IPS-NIHi7 (cell line): ENCODE data around the gene CACNA1C.

Experiments used
- DNase-seq: peaks from one replicate; pipeline ENCODE4 v3.0.0; 2012; ENCODE audit warnings: mixed read lengths; ENCODE audit errors: extremely low spot score

The CACNA1C gene

GRCh38 chr12:2641207-2641606 is 588.4 kb downstream of the CACNA1C start:
- peak; percentile 77 for DNase-seq

GRCh38 chr12:2641761-2642160 is 589.0 kb downstream of the CACNA1C start:
- DNase-seq: no peak

GRCh38 chr12:2642176-2642892 is 589.5 kb downstream of the CACNA1C start:
- no peak for DNase-seq

GRCh38 chr12:2642896-2643425 is 590.2 kb downstream of the CACNA1C start:
- no peak for DNase-seq

GRCh38 chr12:2643576-2644135 is 590.9 kb downstream of the CACNA1C start:
- DNase-seq: no peak

GRCh38 chr12:2644683-2645405 is 592.1 kb downstream of the CACNA1C start:
- DNase-seq: no peak

GRCh38 chr12:2645460-2645859 is 592.7 kb downstream of the CACNA1C start:
- DNase-seq: no peak

- DNase-seq: no peak
These were observed 593.6 kb downstream of the CACNA1C start for GRCh38 chr12:2646341-2646740.

- DNase-seq: no peak
These were observed 594.4 kb downstream of the CACNA1C start for GRCh38 chr12:2647186-2647585.

GRCh38 chr12:2648406-2648805 is 595.6 kb downstream of the CACNA1C start:
- no peak for DNase-seq

GRCh38 chr12:2649201-2650030 is 596.6 kb downstream of the CACNA1C start:
- no peak for DNase-seq

GRCh38 chr12:2650261-2651067 is 597.7 kb downstream of the CACNA1C start:
- DNase-seq: no peak

- no peak for DNase-seq
These were observed 598.5 kb downstream of the CACNA1C start for GRCh38 chr12:2651068-2651965.

- DNase-seq: no peak
These were observed 599.2 kb downstream of the CACNA1C start for GRCh38 chr12:2652011-2652400.

GRCh38 chr12:2652401-2653081 is 599.8 kb downstream of the CACNA1C start:
- peak; percentile 83 for DNase-seq

- no peak for DNase-seq
These were observed 600.7 kb downstream of the CACNA1C start for GRCh38 chr12:2653461-2653965.

GRCh38 chr12:2654311-2654710 is 601.5 kb downstream of the CACNA1C start:
- no peak for DNase-seq

GRCh38 chr12:2654741-2655140 is 602.0 kb downstream of the CACNA1C start:
- no peak for DNase-seq

- no peak for DNase-seq
These were observed 609.7 kb downstream of the CACNA1C start for GRCh38 chr12:2662524-2662923.
